IPS-15b (cell line): ENCODE results near the gene TRPV4.
A peak's percentile ranks its signal among the peaks of the same experiment; 100 is the strongest.

Source experiments
- H3K27me3 ChIP-seq: one replicate; pipeline ENCODE4 v1.6.1; 2013; ENCODE audit warnings: low read length; ENCODE audit not compliant: control insufficient read depth, insufficient read depth
- H3K36me3 ChIP-seq: one replicate; pipeline ENCODE4 v1.6.1; 2013; ENCODE audit warnings: low read length; ENCODE audit not compliant: control insufficient read depth, insufficient read depth
- H3K4me1 ChIP-seq: one replicate; pipeline ENCODE4 v1.6.1; 2013; ENCODE audit warnings: mild to moderate bottlenecking, low read length; ENCODE audit not compliant: control insufficient read depth, insufficient read depth
- H3K4me3 ChIP-seq: one replicate; pipeline ENCODE4 v1.5.1; 2013; ENCODE audit warnings: low read depth, low read length
- H3K9ac ChIP-seq: one replicate; pipeline ENCODE4 v1.6.1; 2013; ENCODE audit warnings: low read depth, mild to moderate bottlenecking, low read length
- H3K9me3 ChIP-seq: one replicate; pipeline ENCODE4 v1.6.1; 2013; ENCODE audit warnings: mild to moderate bottlenecking, low read length; ENCODE audit not compliant: control insufficient read depth, insufficient read depth

The TRPV4 gene

GRCh38 chr12:109737126-109737525, 96.1 kb downstream of the TRPV4 start:
- H3K27me3 ChIP-seq, result no peaks in the 10 kb centered on the region
- H3K9ac ChIP-seq, result no peak overlapping the region
- H3K9me3 ChIP-seq, result no peaks in the 10 kb centered on the region
- H3K4me3 ChIP-seq, result no peak overlapping the region
- peaks cover 2% of the 10 kb centered on the region for H3K4me1 ChIP-seq
- H3K36me3 ChIP-seq, result no peaks in the 10 kb centered on the region

DNA sequence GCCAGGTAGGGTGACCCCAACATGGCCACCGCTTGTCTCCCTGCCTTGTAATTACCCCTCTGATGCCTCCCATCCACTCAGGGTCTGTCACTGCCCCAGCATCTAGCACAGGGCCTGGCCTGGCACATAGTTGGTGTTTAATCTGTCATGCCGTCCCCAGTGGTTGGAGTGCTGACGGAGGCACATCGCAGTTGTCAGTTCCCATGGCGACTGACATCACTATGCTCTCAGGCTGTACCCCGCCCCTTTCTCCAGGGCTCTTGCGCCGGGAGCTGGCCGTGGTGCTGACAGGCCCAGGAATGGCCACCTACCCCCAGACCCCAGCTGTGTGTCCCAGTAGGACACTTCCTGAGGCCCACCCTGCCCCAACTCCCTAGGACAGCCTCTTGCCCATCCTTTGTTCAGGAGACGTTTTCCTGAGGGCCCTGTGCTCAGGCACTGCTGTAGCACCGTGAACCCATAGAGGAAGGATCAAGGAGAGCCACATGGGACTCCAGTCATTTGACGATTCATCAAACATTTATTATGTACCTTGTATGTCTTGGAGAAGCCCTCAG, 96.6 kb downstream of the TRPV4 start:
- no peaks in the 10 kb centered on the region for H3K9me3 ChIP-seq
- H3K9ac ChIP-seq, result no peak overlapping the region
- H3K36me3 ChIP-seq, result no peaks in the 10 kb centered on the region
- peaks cover 2% of the 10 kb centered on the region for H3K4me1 ChIP-seq
- H3K27me3 ChIP-seq, result no peaks in the 10 kb centered on the region
- H3K4me3 ChIP-seq, result peak overlapping the region; percentile 4

GRCh38 chr12:109735825-109736551, 97.2 kb downstream of the TRPV4 start:
- no peaks in the 10 kb centered on the region for H3K27me3 ChIP-seq
- no peaks in the 10 kb centered on the region for H3K36me3 ChIP-seq
- H3K9ac ChIP-seq, result no peak overlapping the region
- H3K4me3 ChIP-seq, result peak overlapping the region; percentile 4
- H3K9me3 ChIP-seq, result no peaks in the 10 kb centered on the region
- peaks cover 2% of the 10 kb centered on the region for H3K4me1 ChIP-seq

- H3K27me3 ChIP-seq, result no peaks in the 10 kb centered on the region
- peaks cover 2% of the 10 kb centered on the region for H3K4me1 ChIP-seq
- H3K9me3 ChIP-seq, result no peaks in the 10 kb centered on the region
- no peaks in the 10 kb centered on the region for H3K36me3 ChIP-seq
- H3K9ac ChIP-seq, result no peak overlapping the region
- H3K4me3 ChIP-seq, result no peak overlapping the region
Observed at GRCh38 chr12:109735051-109735521, 98.1 kb downstream of the TRPV4 start.

GRCh38 chr12:109734219-109735000, 98.8 kb downstream of the TRPV4 start:
- Histone ChIP-seq H3K9me3 (no peaks in the 10 kb centered on the region), H3K36me3 (no peaks in the 10 kb centered on the region), H3K4me3 (no peak overlapping the region), H3K4me1 (peaks cover 2% of the 10 kb centered on the region), H3K9ac (no peak overlapping the region), H3K27me3 (no peaks in the 10 kb centered on the region)
